Measurements from ENCODE around the gene SBK2.

DNA sequence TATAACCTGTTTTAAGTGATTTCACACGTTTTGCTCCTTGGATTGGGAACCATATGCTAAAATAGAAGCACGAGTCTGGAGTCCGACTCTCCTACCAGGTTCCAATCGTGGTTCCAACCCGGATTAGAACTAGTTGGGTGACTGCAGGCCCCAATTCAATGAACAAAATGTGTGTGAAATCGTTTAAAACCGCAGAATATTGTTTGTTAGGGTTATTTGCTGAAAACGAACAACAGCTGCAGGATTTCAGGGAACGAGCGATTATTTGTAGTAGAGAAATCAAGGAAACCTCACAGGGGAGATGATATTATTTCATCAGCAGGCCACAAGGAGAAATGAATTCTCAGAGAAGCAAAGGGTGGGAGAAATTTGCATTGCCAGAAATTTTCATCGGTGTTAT, 32.0 kb downstream of the SBK2 start:
- no peak for TF ChIP-seq POLR2A (IDR thresholded peaks at IDR 0.05; ENCODE audit: extremely low read depth, insufficient read length)
- TF ChIP-seq, protein P1, sequence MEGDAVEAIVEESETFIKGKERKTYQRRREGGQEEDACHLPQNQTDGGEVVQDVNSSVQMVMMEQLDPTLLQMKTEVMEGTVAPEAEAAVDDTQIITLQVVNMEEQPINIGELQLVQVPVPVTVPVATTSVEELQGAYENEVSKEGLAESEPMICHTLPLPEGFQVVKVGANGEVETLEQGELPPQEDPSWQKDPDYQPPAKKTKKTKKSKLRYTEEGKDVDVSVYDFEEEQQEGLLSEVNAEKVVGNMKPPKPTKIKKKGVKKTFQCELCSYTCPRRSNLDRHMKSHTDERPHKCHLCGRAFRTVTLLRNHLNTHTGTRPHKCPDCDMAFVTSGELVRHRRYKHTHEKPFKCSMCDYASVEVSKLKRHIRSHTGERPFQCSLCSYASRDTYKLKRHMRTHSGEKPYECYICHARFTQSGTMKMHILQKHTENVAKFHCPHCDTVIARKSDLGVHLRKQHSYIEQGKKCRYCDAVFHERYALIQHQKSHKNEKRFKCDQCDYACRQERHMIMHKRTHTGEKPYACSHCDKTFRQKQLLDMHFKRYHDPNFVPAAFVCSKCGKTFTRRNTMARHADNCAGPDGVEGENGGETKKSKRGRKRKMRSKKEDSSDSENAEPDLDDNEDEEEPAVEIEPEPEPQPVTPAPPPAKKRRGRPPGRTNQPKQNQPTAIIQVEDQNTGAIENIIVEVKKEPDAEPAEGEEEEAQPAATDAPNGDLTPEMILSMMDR (IDR thresholded peaks at IDR 0.05; ENCODE audit: low read depth, low read length) = no peak

Measured in NB4 (cell line).